Nephron progenitor cell (in vitro differentiated cells): Measurements from ENCODE around the gene DNAH14.
A peak's percentile ranks its signal among the peaks of the same experiment; 100 is the strongest.
"Not testable (repeated sequence)": the region's sequence is repeated elsewhere in the genome, so short reads cannot be mapped to it uniquely, and the experiment has no call there.

Source experiments
- DNase-seq: peaks from one replicate; pipeline ENCODE4 v3.0.0; 2021
- H3K27ac Mint-ChIP-seq: 2 replicates; pipeline ENCODE4 v1.8.0; 2021; ENCODE audit warnings: mild to moderate bottlenecking, moderate library complexity, mixed read lengths
- H3K27me3 Mint-ChIP-seq: 2 replicates; pipeline ENCODE4 v1.8.0; 2021; ENCODE audit warnings: mild to moderate bottlenecking, low read depth, mixed read lengths; ENCODE audit not compliant: poor library complexity
- H3K36me3 Mint-ChIP-seq: 2 replicates; pipeline ENCODE4 v1.8.0; 2021; ENCODE audit warnings: low read depth, mixed read lengths
- H3K4me1 Mint-ChIP-seq: 2 replicates; pipeline ENCODE4 v1.8.0; 2021; ENCODE audit warnings: mixed read lengths
- H3K4me3 Mint-ChIP-seq: 2 replicates; pipeline ENCODE4 v1.8.0; 2021; ENCODE audit warnings: mild to moderate bottlenecking, moderate library complexity, mixed read lengths
- H3K9me3 Mint-ChIP-seq: 2 replicates; pipeline ENCODE4 v1.8.0; 2021; ENCODE audit warnings: mild to moderate bottlenecking, moderate library complexity, mixed read lengths
- TF ChIP-seq, protein P1 (sequence below): fragments of 200-600 bp; sonication (generic); IDR thresholded peaks from 2 replicates; pipeline ENCODE4 v1.5.0; 2021; ENCODE audit warnings: antibody characterized with exemption

The DNAH14 gene

DNA sequence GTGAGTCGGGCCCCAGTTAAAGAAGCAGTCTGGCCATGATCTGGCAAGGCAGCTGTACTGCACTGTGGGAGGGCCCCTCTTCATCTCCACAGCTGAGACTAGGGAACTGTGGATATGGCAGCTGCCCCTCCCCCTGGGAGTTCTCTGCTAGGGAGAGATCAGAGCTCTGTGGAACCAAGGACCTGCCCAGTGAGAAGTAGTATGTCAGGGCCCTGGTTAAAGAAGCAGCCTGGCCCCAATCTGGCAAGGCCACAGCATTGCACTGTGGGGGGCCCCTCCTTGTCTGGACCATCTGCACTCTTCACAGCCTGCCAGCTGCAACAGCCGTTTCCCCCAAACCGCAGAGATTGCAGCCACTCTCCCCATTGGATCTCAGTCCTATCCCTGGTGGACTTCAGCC is 208.5 kb downstream of the DNAH14 start:
- DNase-seq = no peak
- Mint-ChIP-seq H3K36me3 (peaks cover 43% of the 10 kb centered on the region), H3K4me3 (no peak overlapping the region), H3K27me3 (no peaks in the 10 kb centered on the region), H3K4me1 (no peaks in the 10 kb centered on the region), H3K9me3 (peaks cover 27% of the 10 kb centered on the region), H3K27ac (no peak overlapping the region)
- TF ChIP-seq, protein P1, sequence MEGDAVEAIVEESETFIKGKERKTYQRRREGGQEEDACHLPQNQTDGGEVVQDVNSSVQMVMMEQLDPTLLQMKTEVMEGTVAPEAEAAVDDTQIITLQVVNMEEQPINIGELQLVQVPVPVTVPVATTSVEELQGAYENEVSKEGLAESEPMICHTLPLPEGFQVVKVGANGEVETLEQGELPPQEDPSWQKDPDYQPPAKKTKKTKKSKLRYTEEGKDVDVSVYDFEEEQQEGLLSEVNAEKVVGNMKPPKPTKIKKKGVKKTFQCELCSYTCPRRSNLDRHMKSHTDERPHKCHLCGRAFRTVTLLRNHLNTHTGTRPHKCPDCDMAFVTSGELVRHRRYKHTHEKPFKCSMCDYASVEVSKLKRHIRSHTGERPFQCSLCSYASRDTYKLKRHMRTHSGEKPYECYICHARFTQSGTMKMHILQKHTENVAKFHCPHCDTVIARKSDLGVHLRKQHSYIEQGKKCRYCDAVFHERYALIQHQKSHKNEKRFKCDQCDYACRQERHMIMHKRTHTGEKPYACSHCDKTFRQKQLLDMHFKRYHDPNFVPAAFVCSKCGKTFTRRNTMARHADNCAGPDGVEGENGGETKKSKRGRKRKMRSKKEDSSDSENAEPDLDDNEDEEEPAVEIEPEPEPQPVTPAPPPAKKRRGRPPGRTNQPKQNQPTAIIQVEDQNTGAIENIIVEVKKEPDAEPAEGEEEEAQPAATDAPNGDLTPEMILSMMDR = no peak

DNA sequence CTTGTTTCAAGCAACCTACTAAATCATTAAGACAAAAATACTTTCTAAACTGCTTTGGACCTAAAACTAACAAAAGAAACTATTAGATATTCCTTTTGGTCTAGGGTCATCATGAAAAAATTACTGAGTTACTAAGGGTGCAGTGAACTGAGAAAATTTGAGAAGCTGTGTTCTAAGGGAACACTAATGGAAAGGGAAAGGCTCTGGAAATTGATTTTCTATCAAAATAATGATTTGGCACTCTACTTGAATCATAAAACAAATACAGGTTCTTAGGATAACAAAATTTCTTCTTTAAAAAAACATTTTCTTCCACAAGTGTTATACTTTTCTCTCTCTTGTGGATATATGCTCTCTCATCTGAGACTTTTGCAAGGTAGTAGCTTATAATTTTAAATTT is 213.5 kb downstream of the DNAH14 start:
- Mint-ChIP-seq H3K36me3 (peaks cover 10% of the 10 kb centered on the region), H3K27ac (no peak overlapping the region), H3K4me1 (no peaks in the 10 kb centered on the region), H3K4me3 (no peak overlapping the region), H3K9me3 (no peaks in the 10 kb centered on the region), H3K27me3 (no peaks in the 10 kb centered on the region)
- DNase-seq = no peak
- TF ChIP-seq, protein P1 = no peak

- peak overlapping the region; percentile 78 for H3K27ac Mint-ChIP-seq
- no peak overlapping the region for H3K4me3 Mint-ChIP-seq
- DNase-seq = no peak
- no peaks in the 10 kb centered on the region for H3K9me3 Mint-ChIP-seq
- no peaks in the 10 kb centered on the region for H3K4me1 Mint-ChIP-seq
- no peaks in the 10 kb centered on the region for H3K27me3 Mint-ChIP-seq
- peaks cover 14% of the 10 kb centered on the region for H3K36me3 Mint-ChIP-seq
- TF ChIP-seq, protein P1 = no peak
Measured at GRCh38 chr1:225146478-225146877, 217.0 kb downstream of the DNAH14 start.

- H3K4me1 Mint-ChIP-seq, DNase-seq, H3K9me3 Mint-ChIP-seq, H3K27ac Mint-ChIP-seq, H3K27me3 Mint-ChIP-seq, H3K4me3 Mint-ChIP-seq: not testable (repeated sequence)
- H3K36me3 Mint-ChIP-seq = peaks cover 14% of the 10 kb centered on the region
Measured at GRCh38 chr1:225147791-225148190, 218.3 kb downstream of the DNAH14 start.

GRCh38 chr1:225152061-225152460 is 222.6 kb downstream of the DNAH14 start:
- Mint-ChIP-seq H3K9me3 (peaks cover 7% of the 10 kb centered on the region), H3K27ac (no peak overlapping the region), H3K36me3 (peaks cover 23% of the 10 kb centered on the region), H3K4me1 (no peaks in the 10 kb centered on the region), H3K4me3 (no peak overlapping the region), H3K27me3 (peaks cover 3% of the 10 kb centered on the region)
- TF ChIP-seq, protein P1 = no peak
- DNase-seq = no peak

GRCh38 chr1:225155555-225155954 is 226.1 kb downstream of the DNAH14 start:
- no peak for DNase-seq
- Mint-ChIP-seq H3K27me3 (peaks cover 3% of the 10 kb centered on the region), H3K4me3 (no peak overlapping the region), H3K36me3 (peaks cover 16% of the 10 kb centered on the region), H3K27ac (no peak overlapping the region), H3K9me3 (peaks cover 10% of the 10 kb centered on the region), H3K4me1 (no peaks in the 10 kb centered on the region)
- TF ChIP-seq, protein P1 = no peak
